WTC11 (cell line): ENCODE data around the gene GPR183.

Experiments used
- ATF3 ChIP-seq: sonication (generic); formaldehyde crosslinking; conservative IDR thresholded peaks from 2 replicates; pipeline ENCODE4 v1.8.1; 2022; ENCODE audit warnings: mild to moderate bottlenecking, missing genetic modification reagents
- CTCF ChIP-seq: fragments of 200-600 bp; IDR thresholded peaks from 2 replicates; pipeline ENCODE4 v1.8.0; 2022; ENCODE audit warnings: antibody characterized with exemption
- FOXP1 ChIP-seq: sonication (generic); formaldehyde crosslinking; IDR thresholded peaks from 2 replicates; pipeline ENCODE4 v1.8.0; 2022; ENCODE audit warnings: missing genetic modification reagents, mild to moderate bottlenecking, moderate library complexity, borderline replicate concordance
- GTF2I ChIP-seq: fragments of 250-450 bp; sonication (Bioruptor Pico); conservative IDR thresholded peaks from 2 replicates; pipeline ENCODE4 v1.4.0; 2021; ENCODE audit warnings: mild to moderate bottlenecking
- MAX ChIP-seq: sonication (generic); formaldehyde crosslinking; IDR thresholded peaks from 2 replicates; pipeline ENCODE4 v1.8.0; 2022; ENCODE audit warnings: mild to moderate bottlenecking, missing genetic modification reagents
- PREB ChIP-seq: sonication (generic); formaldehyde crosslinking; IDR thresholded peaks from 2 replicates; pipeline ENCODE4 v1.8.1; 2022; ENCODE audit warnings: mild to moderate bottlenecking, missing genetic modification reagents, moderate library complexity, borderline replicate concordance
- SP1 ChIP-seq: sonication (generic); formaldehyde crosslinking; conservative IDR thresholded peaks from 2 replicates; pipeline ENCODE4 v1.8.1; 2022; ENCODE audit warnings: missing genetic modification reagents
- ZNF121 ChIP-seq: sonication (generic); formaldehyde crosslinking; IDR thresholded peaks from 2 replicates; pipeline ENCODE4 v1.8.0; 2023; ENCODE audit warnings: missing genetic modification reagents
- ZNF396 ChIP-seq: fragments of 250-450 bp; sonication (Bioruptor Pico); IDR thresholded peaks from 2 replicates; pipeline ENCODE4 v1.8.0; 2021; ENCODE audit warnings: mild to moderate bottlenecking, moderate library complexity, borderline replicate concordance
- ZSCAN18 ChIP-seq: fragments of 250-450 bp; sonication (Bioruptor Pico); IDR thresholded peaks from 2 replicates; pipeline ENCODE4 v2.1.2; 2022; ENCODE audit warnings: mild to moderate bottlenecking, moderate library complexity

- TF ChIP-seq FOXP1 (CRISPR knock-in tag) (no peak), SP1 (CRISPR knock-in tag) (no peak), CTCF (no peak), ZNF396 (no peak), ZNF121 (CRISPR knock-in tag) (no peak), GTF2I (CRISPR knock-in tag) (no peak), PREB (CRISPR knock-in tag) (no peak), ZSCAN18 (CRISPR knock-in tag) (no peak), ATF3 (CRISPR knock-in tag) (no peak), MAX (CRISPR knock-in tag) (no peak)
Observed at GRCh38 chr13:99296398-99296797, 10.8 kb downstream of the GPR183 start.
